Ascending aorta (tissue), 2 donors: ENCODE data around the gene DCDC2C. TPM values are rescaled to one million over a fixed set of nuclear protein-coding genes. Genes with fewer than 3 reads are reported as not detected.

Experiments
- DNase-seq, 2 donors: peaks; one replicate each; pipeline ENCODE4 v3.0.0-alpha.2; 2019; ENCODE audit warnings: low spot score in 2 of 2
- H3K27ac ChIP-seq, 2 donors: fragments of 200-600 bp; sonication (generic); one replicate each; pipeline ENCODE4 v1.5.1; 2016 to 2017; ENCODE audit warnings: mild to moderate bottlenecking in 1 of 2
- H3K27me3 ChIP-seq: fragments of 200-600 bp; sonication (generic); one replicate; pipeline ENCODE4 v1.5.1; 2017
- H3K36me3 ChIP-seq, 2 donors: fragments of 200-600 bp; sonication (generic); one replicate each; pipeline ENCODE4 v1.5.1; 2016
- H3K4me1 ChIP-seq, 2 donors: fragments of 200-600 bp; sonication (generic); one replicate each; pipeline ENCODE4 v1.5.1; 2016 to 2017; ENCODE audit warnings: mild to moderate bottlenecking in 1 of 2
- H3K4me3 ChIP-seq, 2 donors: fragments of 200-600 bp; sonication (generic); one replicate each; pipeline ENCODE4 v1.5.1; 2016 to 2017; ENCODE audit warnings: mild to moderate bottlenecking in 1 of 2
- H3K9me3 ChIP-seq, 2 donors: fragments of 200-600 bp; sonication (generic); one replicate each; pipeline ENCODE4 v1.5.1; 2016
- intact Hi-C: fragments of 100-400 bp; cut with DNase I; formaldehyde crosslinking; loops from one replicate; pipeline ENCODE4 v1.15.1; 2023
- total RNA-seq: library from RNA; depleted of rRNA; stranded (reverse); fragments of >200 nt; gene quantifications from one replicate; pipeline ENCODE4 v1.1.0, GENCODE V29; 2016
- TF ChIP-seq, protein P1 (sequence below), 3 experiments: fragments of 200-600 bp in 2 of 3; fragments of 450-650 bp in 1 of 3; sonication (generic) in 2 of 3; IDR thresholded peaks; one replicate each; pipeline ENCODE4 v1.5.1; 2016 to 2019; ENCODE audit warnings: antibody characterized with exemption in 3 of 3, mild to moderate bottlenecking in 1 of 3, moderate library complexity in 1 of 3

Gene DCDC2C
- total RNA-seq, 1 donor from 2014 or later: 2.4 TPM

DNA sequence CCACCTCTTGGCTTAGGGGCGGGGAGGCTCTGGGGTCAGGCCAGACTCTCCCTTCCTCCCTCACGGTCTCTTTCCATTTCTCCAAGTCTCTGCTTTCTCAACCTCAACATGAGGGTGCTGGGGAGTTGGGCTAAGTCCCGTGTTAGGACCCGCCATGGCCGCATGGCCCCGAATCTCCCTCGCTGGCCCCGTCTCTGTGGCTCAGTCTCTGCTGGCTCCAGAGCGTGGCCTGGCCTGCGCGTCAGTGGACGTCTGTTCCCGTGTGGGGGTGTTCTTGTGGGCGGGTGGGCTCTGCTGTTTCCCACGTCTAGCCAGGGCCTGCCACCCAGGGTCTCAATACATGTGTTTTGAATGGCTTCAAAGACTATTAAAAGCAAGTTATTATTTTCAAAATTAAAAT is 33.0 kb upstream of the DCDC2C start:
- H3K36me3 ChIP-seq: no peaks in the 10 kb centered on the region
- TF ChIP-seq, protein P1, sequence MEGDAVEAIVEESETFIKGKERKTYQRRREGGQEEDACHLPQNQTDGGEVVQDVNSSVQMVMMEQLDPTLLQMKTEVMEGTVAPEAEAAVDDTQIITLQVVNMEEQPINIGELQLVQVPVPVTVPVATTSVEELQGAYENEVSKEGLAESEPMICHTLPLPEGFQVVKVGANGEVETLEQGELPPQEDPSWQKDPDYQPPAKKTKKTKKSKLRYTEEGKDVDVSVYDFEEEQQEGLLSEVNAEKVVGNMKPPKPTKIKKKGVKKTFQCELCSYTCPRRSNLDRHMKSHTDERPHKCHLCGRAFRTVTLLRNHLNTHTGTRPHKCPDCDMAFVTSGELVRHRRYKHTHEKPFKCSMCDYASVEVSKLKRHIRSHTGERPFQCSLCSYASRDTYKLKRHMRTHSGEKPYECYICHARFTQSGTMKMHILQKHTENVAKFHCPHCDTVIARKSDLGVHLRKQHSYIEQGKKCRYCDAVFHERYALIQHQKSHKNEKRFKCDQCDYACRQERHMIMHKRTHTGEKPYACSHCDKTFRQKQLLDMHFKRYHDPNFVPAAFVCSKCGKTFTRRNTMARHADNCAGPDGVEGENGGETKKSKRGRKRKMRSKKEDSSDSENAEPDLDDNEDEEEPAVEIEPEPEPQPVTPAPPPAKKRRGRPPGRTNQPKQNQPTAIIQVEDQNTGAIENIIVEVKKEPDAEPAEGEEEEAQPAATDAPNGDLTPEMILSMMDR (IDR thresholded peaks at IDR 0.05): no peak
- H3K9me3 ChIP-seq: no peaks in the 10 kb centered on the region
- DNase-seq: peak in 1 of 2 donors; percentile 30
- no peak overlapping the region for H3K4me3 ChIP-seq
- no peaks in the 10 kb centered on the region for H3K27me3 ChIP-seq
- no peaks in the 10 kb centered on the region for H3K4me1 ChIP-seq
- intact Hi-C loops: no loop called here
- no peak overlapping the region for H3K27ac ChIP-seq

DNA sequence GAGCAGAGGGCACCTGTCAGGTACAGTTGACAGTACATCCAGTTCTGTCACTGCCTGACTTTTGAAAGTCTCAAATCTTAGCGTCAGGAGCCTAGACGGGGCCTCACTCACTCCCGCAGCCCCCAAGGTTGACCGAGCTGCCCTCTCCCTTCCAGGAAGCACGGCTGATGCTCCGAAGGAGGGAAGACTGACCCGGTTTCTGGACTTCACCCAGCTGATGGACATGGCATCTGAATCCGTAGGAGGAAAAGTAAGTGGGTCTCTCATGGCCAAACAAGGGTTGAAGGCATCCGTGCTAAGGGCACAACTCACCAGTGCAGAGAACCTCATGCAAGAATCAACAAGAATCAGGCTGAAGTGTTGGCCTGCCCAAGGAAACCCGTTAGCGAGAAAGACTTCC is 32.4 kb upstream of the DCDC2C start:
- H3K36me3 ChIP-seq: no peaks in the 10 kb centered on the region
- intact Hi-C loops: no loop called here
- no peaks in the 10 kb centered on the region for H3K27me3 ChIP-seq
- no peak overlapping the region for H3K4me3 ChIP-seq
- DNase-seq: peak in 1 of 2 donors; percentile 50
- no peak overlapping the region for H3K27ac ChIP-seq
- no peaks in the 10 kb centered on the region for H3K4me1 ChIP-seq
- TF ChIP-seq, protein P1 (IDR thresholded peaks at IDR 0.05): no peak
- no peaks in the 10 kb centered on the region for H3K9me3 ChIP-seq

DNA sequence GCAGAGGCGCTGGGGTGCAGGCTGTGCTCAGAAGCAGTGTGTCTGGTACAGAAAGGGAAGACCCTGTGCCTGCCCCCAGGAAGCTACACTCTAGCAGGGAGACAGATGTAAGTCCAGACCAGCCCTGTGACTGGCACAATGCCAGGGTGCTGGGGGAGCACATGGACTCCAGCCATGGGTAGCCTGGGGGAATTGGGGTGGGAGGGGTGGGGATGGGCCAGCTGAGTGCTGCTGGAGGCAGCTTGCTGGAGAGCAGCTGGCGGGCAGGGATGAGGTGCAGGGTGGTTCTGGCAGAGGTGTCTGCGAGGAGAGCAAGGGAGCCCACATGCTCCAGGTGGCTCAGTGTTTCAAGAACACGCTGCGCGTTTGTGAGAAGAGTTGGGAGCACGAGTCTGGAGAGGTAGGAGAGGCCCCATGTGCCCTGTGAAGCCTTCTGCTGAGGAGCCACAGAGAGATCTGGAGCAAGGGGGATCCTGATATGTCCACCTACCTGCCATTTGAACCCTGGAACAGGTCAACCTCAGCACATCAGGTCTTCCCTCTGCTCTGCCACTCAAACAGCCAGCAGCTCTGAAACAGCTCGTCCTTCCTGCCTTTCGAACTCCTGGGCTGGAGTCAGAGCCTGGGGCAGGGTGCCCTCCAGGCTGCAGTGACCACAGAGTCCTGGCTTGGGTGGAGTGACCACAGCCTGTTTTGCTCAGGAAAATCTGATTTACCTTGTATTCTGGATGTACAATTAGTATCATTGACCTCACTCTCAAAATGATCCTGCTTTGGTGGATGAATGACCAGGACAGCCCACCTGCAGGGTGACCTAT is 30.3 kb upstream of the DCDC2C start:
- peak in 1 of 2 donors; percentile 53 for DNase-seq
- no peak overlapping the region for H3K27ac ChIP-seq
- H3K9me3 ChIP-seq: no peaks in the 10 kb centered on the region
- TF ChIP-seq, protein P1 (IDR thresholded peaks at IDR 0.05): no peak
- no peak overlapping the region for H3K4me3 ChIP-seq
- no peaks in the 10 kb centered on the region for H3K4me1 ChIP-seq
- H3K36me3 ChIP-seq: no peaks in the 10 kb centered on the region
- no peaks in the 10 kb centered on the region for H3K27me3 ChIP-seq
- intact Hi-C loops: no loop called here

DNA sequence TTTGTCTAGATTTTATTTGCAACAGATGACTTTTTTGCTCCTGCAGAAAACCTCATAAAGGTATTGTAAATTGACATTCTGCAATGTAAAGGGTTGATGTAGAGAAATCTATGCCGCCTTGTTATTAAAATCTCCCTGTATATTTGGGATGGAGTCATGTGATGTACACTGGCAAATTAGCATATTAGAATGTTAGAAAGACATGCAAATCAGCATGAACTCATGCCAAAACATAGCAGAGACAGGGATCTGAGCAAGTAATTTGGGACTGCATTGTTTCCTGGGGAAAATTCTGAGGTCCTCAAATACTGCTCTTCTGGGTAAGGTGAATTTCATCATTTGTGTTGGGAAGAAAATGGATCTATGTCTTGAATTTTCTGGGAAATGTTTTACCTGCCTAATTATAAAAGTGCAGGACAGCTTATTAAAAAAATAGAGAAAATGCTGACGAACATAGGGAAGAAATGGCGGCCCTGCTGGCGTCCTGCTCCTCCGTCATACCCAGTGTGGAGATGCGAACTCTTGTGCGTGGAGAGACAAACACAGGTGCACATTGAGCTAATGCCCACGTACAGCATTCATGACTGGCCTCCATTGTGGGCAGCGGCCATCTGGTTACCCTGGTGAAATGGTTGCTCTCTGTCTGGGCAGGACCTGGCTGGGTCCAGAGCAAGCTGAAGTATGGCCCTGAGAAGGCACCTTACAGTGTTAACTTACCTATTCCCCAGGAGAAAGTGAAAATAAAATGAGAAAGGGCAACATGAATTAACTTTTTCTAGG is 29.1 kb upstream of the DCDC2C start:
- no peaks in the 10 kb centered on the region for H3K36me3 ChIP-seq
- H3K27ac ChIP-seq: no peak overlapping the region
- H3K4me1 ChIP-seq: no peaks in the 10 kb centered on the region
- no peaks in the 10 kb centered on the region for H3K27me3 ChIP-seq
- intact Hi-C loops: no loop called here
- no peak overlapping the region for H3K4me3 ChIP-seq
- H3K9me3 ChIP-seq: no peaks in the 10 kb centered on the region
- TF ChIP-seq, protein P1 (IDR thresholded peaks at IDR 0.05): no peak
- DNase-seq: no peak

DNA sequence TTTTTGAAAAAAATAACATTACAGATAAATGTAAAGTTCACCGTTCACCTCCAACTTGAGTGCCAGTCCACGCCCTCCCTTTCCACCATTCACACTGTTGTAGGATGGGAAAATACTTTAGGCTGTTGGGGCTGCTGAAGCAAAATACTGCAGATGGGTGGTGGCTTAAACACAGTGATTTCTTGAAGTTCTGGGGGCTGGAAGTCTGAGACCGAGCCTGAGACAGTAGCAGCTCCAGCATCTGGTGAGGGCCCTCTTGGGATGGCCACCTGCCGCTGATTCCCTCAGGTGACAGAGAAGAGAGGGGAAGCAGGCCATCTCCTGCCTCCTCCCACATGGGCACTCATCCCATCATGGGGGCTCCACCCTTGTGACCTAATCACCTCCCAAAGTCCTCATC is 27.7 kb upstream of the DCDC2C start:
- Histone ChIP-seq H3K4me1 (no peaks in the 10 kb centered on the region), H3K4me3 (no peak overlapping the region), H3K27me3 (no peaks in the 10 kb centered on the region), H3K27ac (no peak overlapping the region), H3K36me3 (no peaks in the 10 kb centered on the region), H3K9me3 (no peaks in the 10 kb centered on the region)
- DNase-seq: no peak
- intact Hi-C loops: no loop called here
- TF ChIP-seq, protein P1 (IDR thresholded peaks at IDR 0.05): no peak
